Thyroid gland (tissue), 4 donors: ENCODE results near the gene MYMX. TPM values are rescaled to one million over a fixed set of nuclear protein-coding genes. Genes with fewer than 3 reads are reported as not detected.

Experiments used
- DNase-seq, 2 donors: peaks; one replicate each; pipeline ENCODE4 v3.0.0-alpha.2; 2019
- H3K27ac ChIP-seq, 3 donors: fragments of 200-600 bp; sonication (generic); 1 replicate in 2 of 3; 2 replicates in 1 of 3; pipeline ENCODE4 v1.5.1; 2016 to 2019; ENCODE audit warnings: mild to moderate bottlenecking in 1 of 3, moderate library complexity in 1 of 3
- H3K27me3 ChIP-seq: fragments of 200-600 bp; sonication (generic); one replicate; pipeline ENCODE4 v1.5.1; 2019
- H3K36me3 ChIP-seq, 2 donors: fragments of 200-600 bp; sonication (generic); one replicate each; pipeline ENCODE4 v1.5.1; 2016 to 2019
- H3K4me1 ChIP-seq, 2 donors: fragments of 200-600 bp; sonication (generic); one replicate each; pipeline ENCODE4 v1.5.1; 2017 to 2019
- H3K4me3 ChIP-seq, 3 donors: fragments of 200-600 bp; sonication (generic); replicated peaks in 1 of 3; 1 replicate in 2 of 3; 2 replicates in 1 of 3; pipeline ENCODE4 v1.5.1; 2016; ENCODE audit warnings: mild to moderate bottlenecking in 1 of 3
- H3K9me3 ChIP-seq: fragments of 200-600 bp; sonication (generic); one replicate; pipeline ENCODE4 v1.5.1; 2017
- CTCF ChIP-seq, 6 experiments: fragments of 200-600 bp in 3 of 6; fragments of 450-650 bp in 3 of 6; sonication (generic) in 3 of 6; IDR thresholded peaks; one replicate each; pipeline ENCODE4 v1.5.1; 2016 to 2019; ENCODE audit warnings: antibody characterized with exemption in 6 of 6, mild to moderate bottlenecking in 2 of 6, inconsistent platforms in 1 of 6, moderate library complexity in 1 of 6
- POLR2A ChIP-seq, 2 donors: fragments of 450-650 bp; IDR thresholded peaks; one replicate each; pipeline ENCODE4 v1.6.1; 2017; ENCODE audit warnings: antibody characterized with exemption in 2 of 2, mild to moderate bottlenecking in 2 of 2, moderate library complexity in 1 of 2
- WGBS, 2 donors: methylation state at CpG; one replicate each; pipeline ENCODE4 v1.1.5; 2017; 5-methylcytosine and 5-hydroxymethylcytosine counted together
- intact Hi-C: fragments of 100-400 bp; cut with DNase I; formaldehyde crosslinking; loops from one replicate; pipeline ENCODE4 v1.15.1; 2023
- total RNA-seq, 4 donors: library from RNA; depleted of rRNA; stranded (reverse); fragments of >200 nt; gene quantifications; one replicate each; pipeline ENCODE4 v1.2.3, GENCODE V29; 2016

Gene MYMX
- total RNA-seq, 4 donors from 2014 or later = not detected

DNA sequence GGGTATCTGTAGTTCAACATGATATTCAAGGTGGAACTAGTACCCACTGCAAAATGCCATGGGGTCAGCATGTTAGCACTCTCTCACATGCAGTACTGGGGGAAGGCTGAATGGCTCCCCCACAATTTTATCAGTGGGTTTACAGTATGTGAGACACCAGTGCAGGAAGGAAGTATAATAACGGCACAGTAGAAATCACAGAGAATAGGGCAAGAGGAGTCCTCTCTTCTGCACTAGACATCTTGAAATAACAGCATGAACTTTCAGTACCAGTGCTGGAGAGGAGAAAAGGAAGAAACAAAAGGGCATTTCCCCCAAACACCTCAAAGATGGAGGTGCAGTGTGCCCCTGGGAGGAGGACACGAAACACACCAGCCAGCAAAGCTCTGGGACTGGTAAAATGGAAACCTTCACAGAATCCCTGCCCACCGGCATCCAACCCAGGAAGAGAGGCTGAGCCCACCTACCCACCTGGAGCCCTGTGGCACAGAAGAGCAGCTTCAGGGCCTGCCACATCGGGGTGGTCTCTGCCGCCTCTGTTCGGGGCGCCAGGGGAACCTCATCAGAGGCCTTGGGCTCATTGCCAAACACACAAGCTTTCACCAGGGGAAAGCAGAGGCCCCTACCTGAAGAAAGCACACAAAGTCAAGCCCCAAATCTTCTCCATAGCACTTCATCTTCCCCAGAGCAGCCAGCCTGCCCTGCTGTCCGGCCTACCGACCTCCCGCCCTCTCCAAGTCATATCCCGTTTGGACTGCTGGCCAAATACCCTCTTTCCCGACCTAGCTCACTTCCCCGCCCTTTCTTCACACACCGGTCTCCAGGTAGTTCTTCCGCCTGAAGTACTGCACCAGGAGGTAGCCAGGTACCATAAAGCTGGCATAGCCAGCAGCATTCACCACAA lies 39.4 kb downstream of the MYMX start:
- TF ChIP-seq CTCF (IDR thresholded peaks at IDR 0.05) (no peak), POLR2A (IDR thresholded peaks at IDR 0.05) (no peak)
- Histone ChIP-seq H3K4me1 (peaks cover 5 to 14% of the 10 kb centered on the region in 2 donors), H3K36me3 (peaks cover 40 to 47% of the 10 kb centered on the region in 2 donors), H3K9me3 (no peaks in the 10 kb centered on the region), H3K27ac (peak overlapping the region in 2 of 3 donors; percentile 94 to 97), H3K4me3 (peak overlapping the region; percentile 43 to 95 (median 92)), H3K27me3 (no peaks in the 10 kb centered on the region)
- intact Hi-C loops = loop anchor here (5.0 kb wide), 1 partner anchor 84 kb away; no protein-coding TSS in a partner anchor
- 26 to 39% methylated on average over 12 to 15 of the region's 15 CpGs for WGBS, 2 donors
- peak; percentile 13 to 27 for DNase-seq

DNA sequence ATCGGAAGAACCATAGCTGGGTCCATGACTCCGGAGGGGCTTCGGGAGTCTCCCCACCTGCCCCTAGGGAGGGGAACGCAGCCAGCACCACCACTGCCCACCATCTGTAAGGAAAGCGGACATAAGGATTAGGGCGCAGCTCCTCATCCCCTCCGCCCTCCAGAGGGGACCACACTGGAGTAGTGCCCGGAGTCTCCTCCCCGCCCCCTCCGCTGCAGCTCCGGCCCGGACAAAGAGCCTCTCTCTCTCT lies 40.0 kb downstream of the MYMX start:
- WGBS, 2 donors = 1 to 4% methylated on average over 10 to 12 of the region's 12 CpGs
- H3K4me1 ChIP-seq = peaks cover 5 to 14% of the 10 kb centered on the region in 2 donors
- H3K27ac ChIP-seq = peak overlapping the region in 2 of 3 donors; percentile 94 to 97
- H3K27me3 ChIP-seq = no peaks in the 10 kb centered on the region
- peaks cover 34 to 41% of the 10 kb centered on the region in 2 donors for H3K36me3 ChIP-seq
- TF ChIP-seq CTCF (IDR thresholded peaks at IDR 0.05) (no peak), POLR2A (IDR thresholded peaks at IDR 0.05) (no peak)
- DNase-seq = no peak
- H3K4me3 ChIP-seq = peak overlapping the region; percentile 43 to 95 (median 92)
- intact Hi-C loops = loop anchor here (5.0 kb wide), 1 partner anchor 84 kb away; no protein-coding TSS in a partner anchor
- no peaks in the 10 kb centered on the region for H3K9me3 ChIP-seq

GRCh38 chr6:44257025-44257752 lies 40.5 kb downstream of the MYMX start, which contains the start of gene SLC35B2:
Gene SLC35B2 (minus strand): TSS chr6:44257528. CDS start chr6:44257410, 118 bp downstream.
- TF ChIP-seq POLR2A (IDR thresholded peaks at IDR 0.05) = peak in 1 of 2 donors; percentile 66
- peak in 4 of 6 experiments; percentile 56 to 98 (median 83) for TF ChIP-seq CTCF (IDR thresholded peaks at IDR 0.05)
- Histone ChIP-seq H3K4me3 (peak within 1 kb of the TSS; percentile 43 to 95 (median 92)), H3K4me1 (peaks cover 5 to 15% of the 10 kb centered on the region in 2 donors), H3K36me3 (peaks cover 29 to 36% of the 10 kb centered on the region in 2 donors), H3K9me3 (no peaks in the 10 kb centered on the region), H3K27ac (peak within 1 kb of the TSS; percentile 81 to 97 (median 94)), H3K27me3 (no peaks in the 10 kb centered on the region)
- peak; percentile 70 to 81 for DNase-seq
- intact Hi-C loops = loop anchor here (5.0 kb wide), 1 partner anchor 85 kb away; no protein-coding TSS in a partner anchor
- WGBS, 2 donors = 0 to 6% methylated on average over 3 to 9 of the region's 80 CpGs

DNA sequence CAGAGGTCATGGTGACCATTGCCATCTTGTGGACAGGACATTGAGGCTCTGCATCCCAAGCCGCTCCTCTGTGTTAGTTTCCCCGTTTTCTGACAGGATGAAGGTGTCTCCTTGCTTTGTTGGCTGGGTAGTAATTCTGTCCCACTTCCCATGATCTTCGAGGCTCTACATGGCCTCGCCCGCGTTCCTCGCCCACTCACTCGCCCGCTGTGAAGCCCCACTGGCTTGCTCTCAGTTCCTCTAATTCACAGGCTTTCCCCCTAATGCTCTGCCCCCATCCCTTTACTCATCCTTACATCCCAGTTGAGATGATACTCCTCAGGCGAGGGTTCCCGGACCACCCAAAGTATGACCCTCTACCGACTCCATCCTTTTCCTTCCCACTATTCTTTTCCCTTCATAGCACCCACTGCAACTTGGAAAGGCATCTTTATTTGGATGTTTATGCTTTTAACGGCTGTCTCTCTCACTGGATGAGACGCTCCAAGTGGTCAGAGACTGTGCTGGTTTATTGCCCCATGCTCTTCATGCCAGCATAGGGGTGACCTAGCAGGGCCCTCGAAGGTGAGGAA lies 41.1 kb downstream of the MYMX start:
- H3K9me3 ChIP-seq = no peaks in the 10 kb centered on the region
- peak overlapping the region in 2 of 3 donors; percentile 94 to 97 for H3K27ac ChIP-seq
- no peaks in the 10 kb centered on the region for H3K27me3 ChIP-seq
- H3K4me1 ChIP-seq = peaks cover 10 to 22% of the 10 kb centered on the region in 2 donors
- intact Hi-C loops = loop anchor here (5.0 kb wide), 1 partner anchor 86 kb away; no protein-coding TSS in a partner anchor
- H3K36me3 ChIP-seq = peaks cover 23 to 30% of the 10 kb centered on the region in 2 donors
- 27 to 30% methylated on average over 15 of the region's 15 CpGs for WGBS, 2 donors
- DNase-seq = no peak
- peak overlapping the region in 1 of 3 donors; percentile 92 for H3K4me3 ChIP-seq
- TF ChIP-seq CTCF (IDR thresholded peaks at IDR 0.05) (peak in 1 of 6 experiments; percentile 38), POLR2A (IDR thresholded peaks at IDR 0.05) (no peak)
